Measurements from ENCODE around the gene SEMA3D. TPM values are rescaled to one million over a fixed set of nuclear protein-coding genes. Genes with fewer than 3 reads are reported as not detected.

Gene SEMA3D
- total RNA-seq, 4 donors from 2014 or later = 1.4 to 1.6 (median 1.5) TPM; not detected in 1

- DNase-seq = no peak
- WGBS, 2 donors (ENCODE audit: low coverage in 1 of 2) = 48 to 60% methylated on average over 1 of the region's 1 CpG
- Histone ChIP-seq H3K9me3 (no peaks in the 10 kb centered on the region), H3K27me3 (no peaks in the 10 kb centered on the region), H3K4me3 (no peak overlapping the region), H3K27ac (no peak overlapping the region), H3K36me3 (no peaks in the 10 kb centered on the region), H3K4me1 (no peaks in the 10 kb centered on the region)
- in situ Hi-C loops (cut with MboI; ENCODE audit: low pct_ligation_motif_present in 1 of 4, low pct_unique_long_range_greater_than_20kb in 1 of 4, low sequenced_read_pairs in 3 of 4) = loop anchor here in 2 of 4 donors (25.0 kb wide), 2 partner anchors 763 to 788 kb away; no protein-coding TSS in a partner anchor
- no peak for TF ChIP-seq POLR2A (IDR thresholded peaks at IDR 0.05)
- TF ChIP-seq POLR2AphosphoS5 (IDR thresholded peaks at IDR 0.05) = no peak
- no peak for TF ChIP-seq EP300 (IDR thresholded peaks at IDR 0.05; ENCODE audit: low read depth)
- no peak for TF ChIP-seq CTCF (IDR thresholded peaks at IDR 0.05)
- intact Hi-C loops (cut with DNase I; ENCODE audit: low total_unique reads) = no loop called here
Observed at GRCh38 chr7:85074016-85074415, 112.8 kb downstream of the SEMA3D start.

- Histone ChIP-seq H3K4me3 (no peak overlapping the region), H3K9me3 (no peaks in the 10 kb centered on the region), H3K4me1 (no peaks in the 10 kb centered on the region), H3K27ac (no peak overlapping the region), H3K36me3 (no peaks in the 10 kb centered on the region), H3K27me3 (no peaks in the 10 kb centered on the region)
- DNase-seq = no peak
- no peak for TF ChIP-seq POLR2A (IDR thresholded peaks at IDR 0.05)
- no peak for TF ChIP-seq EP300 (IDR thresholded peaks at IDR 0.05; ENCODE audit: low read depth)
- no peak for TF ChIP-seq POLR2AphosphoS5 (IDR thresholded peaks at IDR 0.05)
- no peak for TF ChIP-seq CTCF (IDR thresholded peaks at IDR 0.05)
- WGBS, 2 donors (ENCODE audit: low coverage in 1 of 2) = 50 to 81% methylated on average over 1 to 5 of the region's 5 CpGs
- in situ Hi-C loops (cut with MboI; ENCODE audit: low pct_ligation_motif_present in 1 of 4, low pct_unique_long_range_greater_than_20kb in 1 of 4, low sequenced_read_pairs in 3 of 4) (loop anchor here in 2 of 4 donors (25.0 kb wide), 2 partner anchors 766 to 791 kb away; no protein-coding TSS in a partner anchor), intact Hi-C loops (cut with DNase I; ENCODE audit: low total_unique reads) (no loop called here)
Observed at GRCh38 chr7:85070967-85071628, 115.8 kb downstream of the SEMA3D start.

- Histone ChIP-seq H3K9me3 (no peaks in the 10 kb centered on the region), H3K27me3 (no peaks in the 10 kb centered on the region), H3K36me3 (no peaks in the 10 kb centered on the region), H3K27ac (no peak overlapping the region), H3K4me1 (no peaks in the 10 kb centered on the region), H3K4me3 (no peak overlapping the region)
- intact Hi-C loops (cut with DNase I; ENCODE audit: low total_unique reads) = no loop called here
- TF ChIP-seq CTCF (IDR thresholded peaks at IDR 0.05) = no peak
- no peak for TF ChIP-seq POLR2A (IDR thresholded peaks at IDR 0.05)
- no peak for TF ChIP-seq EP300 (IDR thresholded peaks at IDR 0.05; ENCODE audit: low read depth)
- TF ChIP-seq POLR2AphosphoS5 (IDR thresholded peaks at IDR 0.05) = no peak
- DNase-seq = no peak
- 65 to 66% methylated on average over 1 of the region's 1 CpG for WGBS, 2 donors (ENCODE audit: low coverage in 1 of 2)
- in situ Hi-C loops (cut with MboI; ENCODE audit: low pct_ligation_motif_present in 1 of 4, low pct_unique_long_range_greater_than_20kb in 1 of 4, low sequenced_read_pairs in 3 of 4) = loop anchor here in 2 of 4 donors (25.0 kb wide), 2 partner anchors 769 to 794 kb away; no protein-coding TSS in a partner anchor
Observed at GRCh38 chr7:85068799-85069198, 118.1 kb downstream of the SEMA3D start.

- intact Hi-C loops (cut with DNase I; ENCODE audit: low total_unique reads) (no loop called here), in situ Hi-C loops (cut with MboI; ENCODE audit: low pct_ligation_motif_present in 1 of 4, low pct_unique_long_range_greater_than_20kb in 1 of 4, low sequenced_read_pairs in 3 of 4) (loop anchor here in 2 of 4 donors (25.0 kb wide), 2 partner anchors 770 to 795 kb away; no protein-coding TSS in a partner anchor)
- H3K4me3 ChIP-seq = no peak overlapping the region
- H3K4me1 ChIP-seq = no peaks in the 10 kb centered on the region
- no peaks in the 10 kb centered on the region for H3K9me3 ChIP-seq
- no peak for DNase-seq
- TF ChIP-seq POLR2AphosphoS5 (IDR thresholded peaks at IDR 0.05) = no peak
- no peak for TF ChIP-seq POLR2A (IDR thresholded peaks at IDR 0.05)
- TF ChIP-seq CTCF (IDR thresholded peaks at IDR 0.05) = no peak
- TF ChIP-seq EP300 (IDR thresholded peaks at IDR 0.05; ENCODE audit: low read depth) = no peak
- H3K27ac ChIP-seq = no peak overlapping the region
- WGBS, 2 donors (ENCODE audit: low coverage in 1 of 2) = 70 to 78% methylated on average over 1 of the region's 1 CpG
- H3K36me3 ChIP-seq = no peaks in the 10 kb centered on the region
- no peaks in the 10 kb centered on the region for H3K27me3 ChIP-seq
Observed at GRCh38 chr7:85067371-85067770, 119.5 kb downstream of the SEMA3D start.

Data from transverse colon (tissue), 4 donors.